Hematopoietic multipotent progenitor cell treated with erythropoietin and hydrocortisone succinate and interleukin-3 and kit ligand, for 8 days (in vitro differentiated cells): ENCODE results near the gene SUPT6H.

Experiments used
- DNase-seq: peaks from one replicate; pipeline ENCODE4 v3.0.0-alpha.2; 2015

SUPT6H gene

DNA sequence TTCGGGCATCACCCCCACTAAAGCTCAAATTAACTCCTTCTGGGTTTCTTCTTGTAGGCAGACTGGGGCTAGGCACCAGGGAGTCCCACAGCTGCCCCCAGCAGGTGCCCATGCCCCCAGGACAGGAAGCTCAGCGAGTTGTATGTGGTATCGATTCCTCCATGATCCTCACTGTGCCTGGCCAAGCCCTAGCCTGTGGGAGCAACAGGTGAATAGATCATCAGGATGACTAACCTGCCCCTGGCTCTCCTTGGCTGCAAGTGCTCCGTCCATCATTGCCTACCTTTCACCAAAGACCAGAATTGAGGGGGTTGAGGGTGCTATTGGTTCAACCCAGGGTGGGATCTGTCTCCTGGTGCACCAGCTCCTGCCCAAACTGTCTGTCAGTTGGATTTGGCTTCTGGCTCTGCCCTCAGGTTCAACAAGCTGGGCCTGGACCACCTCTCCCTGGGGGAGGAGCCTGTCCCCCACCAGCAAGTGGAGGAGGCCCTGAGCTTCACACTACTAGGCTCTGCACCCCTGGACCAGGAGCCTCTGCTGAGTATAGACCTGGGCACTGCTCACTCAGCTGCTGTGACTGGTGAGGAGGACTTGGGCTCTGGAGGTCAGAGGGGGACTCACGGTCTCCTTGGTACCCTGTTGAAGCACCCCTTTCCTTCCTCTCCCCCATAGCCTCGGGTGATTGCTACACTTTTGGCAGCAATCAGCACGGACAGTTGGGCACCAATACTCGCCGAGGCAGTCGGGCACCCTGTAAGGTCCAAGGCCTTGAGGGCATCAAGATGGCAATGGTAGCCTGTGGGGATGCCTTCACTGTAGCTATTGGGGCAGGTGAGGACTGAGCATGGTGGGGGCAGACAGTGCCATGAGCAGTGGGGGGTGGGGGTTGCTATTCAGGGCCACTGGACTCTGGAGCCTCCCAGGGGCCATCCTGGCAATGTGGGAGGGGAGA lies 78.7 kb downstream of the SUPT6H start:
- DNase-seq: no peak

DNA sequence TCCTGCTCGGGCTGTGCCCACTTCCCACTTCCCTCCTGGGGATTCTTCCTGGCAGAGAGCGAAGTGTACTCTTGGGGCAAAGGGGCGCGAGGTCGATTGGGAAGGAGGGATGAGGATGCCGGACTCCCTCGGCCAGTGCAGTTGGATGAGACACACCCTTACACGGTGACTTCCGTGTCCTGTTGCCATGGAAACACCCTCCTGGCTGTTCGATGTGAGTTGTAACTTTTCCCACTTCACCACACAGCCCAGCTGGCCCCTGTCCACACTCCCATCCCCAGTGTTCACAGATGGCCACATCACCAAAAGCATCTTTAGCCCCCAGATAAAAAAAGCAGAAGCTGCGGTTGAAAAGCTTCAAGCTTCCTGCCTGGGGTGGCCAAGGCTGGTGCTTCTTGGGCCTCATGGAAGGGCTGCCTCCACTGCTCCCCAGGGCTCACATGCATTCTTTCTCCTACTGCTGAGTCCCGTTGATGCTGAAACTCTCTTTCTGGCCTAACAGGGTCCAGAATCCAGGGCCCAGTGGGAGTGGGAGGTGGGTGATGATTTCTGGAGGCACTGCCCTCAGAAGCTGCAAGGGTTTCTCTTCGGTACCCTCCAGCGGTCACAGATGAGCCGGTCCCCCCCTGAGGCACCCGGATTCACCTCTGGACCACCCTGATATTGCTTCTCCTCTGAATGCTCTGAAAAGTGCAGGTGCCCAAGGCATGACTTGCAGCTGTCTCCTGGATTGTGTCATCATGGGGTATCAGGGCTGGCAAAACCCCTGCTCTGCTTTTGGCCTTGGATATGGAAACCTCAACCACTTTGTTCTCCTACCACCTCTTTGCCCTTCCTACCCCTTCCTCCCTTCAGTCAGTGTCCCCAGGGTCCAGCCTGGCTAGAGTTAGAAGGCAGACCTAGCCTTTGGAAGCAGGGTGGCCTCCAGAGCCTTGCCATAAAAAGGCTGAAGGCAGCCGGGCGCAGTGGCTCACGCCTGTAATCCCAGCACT lies 79.6 kb downstream of the SUPT6H start:
- DNase-seq: peak; percentile 89

GRCh38 chr17:28743243-28744103 lies 81.5 kb downstream of the SUPT6H start, which contains the start of gene TRAF4:
Gene TRAF4 (plus strand): TSS chr17:28744011. CDS start chr17:28744113, 102 bp downstream.
- peak; percentile 83 for DNase-seq

- DNase-seq: peak; percentile 42
Measured at GRCh38 chr17:28744104-28744971, 82.3 kb downstream of the SUPT6H start.

DNA sequence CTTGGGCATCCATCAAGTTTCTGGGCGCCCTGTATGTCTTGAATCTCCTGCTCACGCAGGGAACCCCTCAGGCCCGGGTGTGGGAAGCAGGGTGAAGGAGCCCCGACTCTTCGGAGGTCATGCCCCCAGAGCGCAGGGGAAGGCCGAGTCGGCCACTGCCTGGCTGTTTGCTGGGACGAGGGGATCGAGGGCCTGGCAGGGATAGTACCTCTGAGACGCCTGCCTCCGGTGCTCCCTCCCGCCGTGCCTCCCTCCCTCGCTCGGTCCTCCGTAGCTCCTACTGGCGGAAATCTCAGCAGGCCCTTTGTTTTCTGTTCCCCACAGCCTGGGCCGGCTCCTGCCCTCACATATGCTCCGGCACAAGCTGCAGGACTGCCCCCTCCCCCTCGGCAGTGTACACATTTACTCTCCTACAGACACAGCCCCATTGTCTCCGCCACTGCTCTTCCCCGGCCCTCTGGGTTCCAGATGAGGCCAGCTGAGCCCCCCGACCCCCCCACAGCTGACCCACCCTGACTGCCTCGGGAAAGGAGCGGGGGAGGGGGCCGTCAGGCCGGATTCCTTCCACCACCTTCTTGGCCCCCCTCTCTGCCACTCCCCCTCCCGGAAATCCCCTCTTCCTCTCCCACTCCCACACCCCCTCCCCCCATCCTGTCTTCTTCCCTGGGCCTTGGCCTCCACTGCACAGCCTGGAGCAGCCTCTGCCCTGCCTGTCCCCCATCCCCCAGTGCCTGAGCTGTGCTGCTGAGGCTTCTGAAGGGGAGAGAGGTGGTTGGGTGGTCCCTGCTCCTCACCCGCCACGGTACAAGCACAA lies 83.2 kb downstream of the SUPT6H start:
- no peak for DNase-seq

GRCh38 chr17:28745786-28746411 lies 83.9 kb downstream of the SUPT6H start:
- DNase-seq: no peak

- no peak for DNase-seq
Measured at GRCh38 chr17:28746611-28747050, 84.6 kb downstream of the SUPT6H start.

- DNase-seq: no peak
Measured at GRCh38 chr17:28747051-28747691, 85.2 kb downstream of the SUPT6H start.

DNA sequence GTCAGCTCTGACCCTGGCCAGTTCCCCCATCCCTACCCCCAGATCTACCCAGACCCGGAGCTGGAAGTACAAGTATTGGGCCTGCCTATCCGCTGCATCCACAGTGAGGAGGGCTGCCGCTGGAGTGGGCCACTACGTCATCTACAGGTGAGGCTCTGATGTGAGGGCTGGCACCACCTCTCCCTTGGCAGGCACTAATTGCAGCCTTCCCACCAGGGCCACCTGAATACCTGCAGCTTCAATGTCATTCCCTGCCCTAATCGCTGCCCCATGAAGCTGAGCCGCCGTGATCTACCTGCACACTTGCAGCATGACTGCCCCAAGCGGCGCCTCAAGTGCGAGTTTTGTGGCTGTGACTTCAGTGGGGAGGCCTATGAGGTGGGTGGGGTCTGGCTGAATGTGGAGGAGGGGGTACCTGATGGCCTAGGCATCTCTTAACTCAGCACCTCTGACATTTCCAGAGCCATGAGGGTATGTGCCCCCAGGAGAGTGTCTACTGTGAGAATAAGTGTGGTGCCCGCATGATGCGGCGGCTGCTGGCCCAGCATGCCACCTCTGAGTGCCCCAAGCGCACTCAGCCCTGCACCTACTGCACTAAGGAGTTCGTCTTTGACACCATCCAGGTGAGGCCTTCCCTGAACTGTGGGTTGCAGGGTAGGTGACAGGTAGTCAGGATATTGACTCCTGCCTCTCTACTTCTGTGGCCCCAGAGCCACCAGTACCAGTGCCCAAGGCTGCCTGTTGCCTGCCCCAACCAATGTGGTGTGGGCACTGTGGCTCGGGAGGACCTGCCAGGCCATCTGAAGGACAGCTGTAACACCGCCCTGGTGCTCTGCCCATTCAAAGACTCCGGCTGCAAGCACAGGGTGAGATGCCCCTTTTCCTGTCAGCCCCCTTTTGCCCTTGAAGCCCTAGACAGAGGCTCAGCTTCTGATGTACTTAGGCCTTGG lies 86.1 kb downstream of the SUPT6H start:
- no peak for DNase-seq

- DNase-seq: no peak
Measured at GRCh38 chr17:28748852-28749515, 87.0 kb downstream of the SUPT6H start.

DNA sequence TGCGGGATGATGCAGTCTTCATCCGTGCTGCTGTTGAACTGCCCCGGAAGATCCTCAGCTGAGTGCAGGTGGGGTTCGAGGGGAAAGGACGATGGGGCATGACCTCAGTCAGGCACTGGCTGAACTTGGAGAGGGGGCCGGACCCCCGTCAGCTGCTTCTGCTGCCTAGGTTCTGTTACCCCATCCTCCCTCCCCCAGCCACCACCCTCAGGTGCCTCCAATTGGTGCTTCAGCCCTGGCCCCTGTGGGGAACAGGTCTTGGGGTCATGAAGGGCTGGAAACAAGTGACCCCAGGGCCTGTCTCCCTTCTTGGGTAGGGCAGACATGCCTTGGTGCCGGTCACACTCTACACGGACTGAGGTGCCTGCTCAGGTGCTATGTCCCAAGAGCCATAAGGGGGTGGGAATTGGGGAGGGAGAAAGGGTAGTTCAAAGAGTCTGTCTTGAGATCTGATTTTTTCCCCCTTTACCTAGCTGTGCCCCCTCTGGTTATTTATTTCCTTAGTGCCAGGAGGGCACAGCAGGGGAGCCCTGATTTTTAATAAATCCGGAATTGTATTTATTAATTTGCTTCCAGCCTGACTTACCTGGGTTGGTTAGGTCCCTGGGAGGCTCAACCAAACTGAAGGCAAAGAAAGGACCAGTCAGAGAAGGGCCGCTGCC lies 87.6 kb downstream of the SUPT6H start:
- no peak for DNase-seq

DNA sequence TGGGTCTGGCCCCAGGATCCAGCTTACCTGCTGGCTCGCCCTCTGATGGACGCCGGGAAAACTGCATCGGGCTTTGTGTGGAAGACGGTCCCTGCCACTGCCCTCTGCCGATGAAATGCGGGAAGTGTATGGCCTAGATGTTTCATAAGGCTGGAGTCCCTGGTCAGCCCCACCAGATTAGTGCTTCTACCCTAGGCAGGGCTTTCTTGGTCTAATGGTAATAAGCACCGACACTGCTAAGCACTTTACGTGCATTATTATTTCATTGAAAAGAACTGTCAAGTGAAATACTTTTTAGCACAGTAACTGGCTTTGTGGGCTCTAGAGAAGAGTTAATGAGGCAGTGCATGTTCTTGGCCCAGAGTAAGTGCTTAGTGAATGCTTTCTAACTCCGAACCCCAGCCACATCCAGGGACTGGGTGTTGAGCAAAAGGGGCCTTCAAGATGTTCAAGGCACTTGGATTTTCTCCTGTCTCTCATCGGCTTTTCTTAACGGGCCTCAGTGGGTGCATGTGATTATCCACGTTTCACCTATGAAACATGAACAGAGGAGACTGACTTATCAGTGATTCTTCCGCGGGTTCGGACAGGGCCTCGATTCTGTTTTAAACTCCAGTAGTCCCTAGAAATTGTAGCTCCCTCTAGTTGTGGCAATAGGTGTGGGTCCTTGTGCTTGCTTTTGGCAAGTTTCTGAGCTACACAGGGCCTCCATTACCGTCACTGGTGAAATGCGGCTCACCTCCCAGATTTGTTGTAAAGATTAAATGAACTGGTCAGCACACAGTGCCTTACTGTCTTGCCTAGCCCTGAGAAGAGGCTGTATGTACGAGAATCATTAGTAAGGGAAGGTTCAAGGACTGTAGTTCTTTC lies 88.4 kb downstream of the SUPT6H start:
- peak; percentile 92 for DNase-seq

- no peak for DNase-seq
Measured at GRCh38 chr17:28751600-28752366, 89.8 kb downstream of the SUPT6H start.
